Measurements from ENCODE around the gene DCTD. TPM values are rescaled to one million over a fixed set of nuclear protein-coding genes. Genes with fewer than 3 reads are reported as not detected.
A peak's percentile ranks its signal among the peaks of the same experiment; 100 is the strongest.

Gene DCTD
- total and polyA plus RNA-seq, 2 experiments from 2014 or later = 39.3 to 40.3 TPM

DNA sequence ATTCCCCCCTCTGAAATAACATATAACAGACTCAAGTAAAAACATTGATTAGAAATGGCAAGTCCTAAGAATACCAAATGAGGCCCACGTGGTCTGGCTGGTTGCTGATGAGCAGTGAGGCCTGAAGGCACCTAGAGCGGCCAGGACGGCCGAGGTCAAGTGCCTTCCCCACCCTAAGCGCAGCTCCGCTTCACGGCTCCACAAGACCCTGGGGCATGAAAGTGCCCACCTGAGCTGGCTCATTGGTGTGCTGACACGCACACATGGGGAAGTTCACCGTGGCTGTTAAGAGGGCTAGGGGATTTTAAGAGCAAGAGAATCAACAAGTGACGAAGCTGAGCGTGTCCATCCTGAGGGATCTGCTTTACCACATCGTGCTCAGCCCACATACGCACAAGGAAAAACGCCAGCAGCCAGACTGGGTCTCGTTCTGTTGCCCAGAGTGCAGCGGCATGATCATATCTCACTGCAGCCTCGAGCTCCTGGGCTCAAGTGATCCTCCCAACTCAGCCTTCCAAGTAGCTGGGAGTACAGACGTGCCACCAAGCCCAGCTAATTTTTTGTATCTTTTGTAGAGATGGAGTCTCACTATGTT, 22.4 kb downstream of the DCTD start:
- peaks cover 39% of the 10 kb centered on the region for H3K36me3 Mint-ChIP-seq (ENCODE audit: low read depth)
- Histone ChIP-seq H3K4me2 (no peak overlapping the region), H3K9me2 (ENCODE audit: insufficient read depth) (no peaks in the 10 kb centered on the region), H3K4me1 (ENCODE audit: insufficient read depth) (no peaks in the 10 kb centered on the region), H3F3A (replicated peaks; ENCODE audit: low read depth) (no peaks in the 10 kb centered on the region), H3K79me2 (replicated peaks; ENCODE audit: insufficient read depth) (no peaks in the 10 kb centered on the region), H3K27ac (ENCODE audit: low read depth) (0 out of 2 replicates have a peak overlapping the region, but pooled peaks have one; percentile 32), H2AFZ (no peak overlapping the region), H4K20me1 (replicated peaks; ENCODE audit: insufficient read depth) (peaks cover 5% of the 10 kb centered on the region; the same call in 1 of the 2 replicates), H3K27me3 (ENCODE audit: insufficient read depth) (no peaks in the 10 kb centered on the region), H3K36me3 (ENCODE audit: insufficient read depth) (no peaks in the 10 kb centered on the region; the same call in none of the 2 replicates), H3K4me3 (no peak overlapping the region)
- peaks cover 4% of the 10 kb centered on the region; the same call in 1 of the 3 replicates for H3K4me1 Mint-ChIP-seq
- peak overlapping the region; percentile 63; the same call in 1 of the 2 replicates for H3K27ac Mint-ChIP-seq
- H3K9me3 Mint-ChIP-seq = no peaks in the 10 kb centered on the region
- H3K4me3 Mint-ChIP-seq = no peak overlapping the region
- TF ChIP-seq EZH2 (IDR thresholded peaks at IDR 0.05; ENCODE audit: low read depth, unreplicated experiment) = no peak
- TF ChIP-seq, protein P1, sequence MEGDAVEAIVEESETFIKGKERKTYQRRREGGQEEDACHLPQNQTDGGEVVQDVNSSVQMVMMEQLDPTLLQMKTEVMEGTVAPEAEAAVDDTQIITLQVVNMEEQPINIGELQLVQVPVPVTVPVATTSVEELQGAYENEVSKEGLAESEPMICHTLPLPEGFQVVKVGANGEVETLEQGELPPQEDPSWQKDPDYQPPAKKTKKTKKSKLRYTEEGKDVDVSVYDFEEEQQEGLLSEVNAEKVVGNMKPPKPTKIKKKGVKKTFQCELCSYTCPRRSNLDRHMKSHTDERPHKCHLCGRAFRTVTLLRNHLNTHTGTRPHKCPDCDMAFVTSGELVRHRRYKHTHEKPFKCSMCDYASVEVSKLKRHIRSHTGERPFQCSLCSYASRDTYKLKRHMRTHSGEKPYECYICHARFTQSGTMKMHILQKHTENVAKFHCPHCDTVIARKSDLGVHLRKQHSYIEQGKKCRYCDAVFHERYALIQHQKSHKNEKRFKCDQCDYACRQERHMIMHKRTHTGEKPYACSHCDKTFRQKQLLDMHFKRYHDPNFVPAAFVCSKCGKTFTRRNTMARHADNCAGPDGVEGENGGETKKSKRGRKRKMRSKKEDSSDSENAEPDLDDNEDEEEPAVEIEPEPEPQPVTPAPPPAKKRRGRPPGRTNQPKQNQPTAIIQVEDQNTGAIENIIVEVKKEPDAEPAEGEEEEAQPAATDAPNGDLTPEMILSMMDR (conservative IDR thresholded peaks at IDR 0.05; ENCODE audit: low read depth in 2 of 2) = no peak
- TF ChIP-seq EZH2phosphoT487 (IDR thresholded peaks at IDR 0.05; ENCODE audit: unreplicated experiment) = no peak
- TF ChIP-seq, protein P2, sequence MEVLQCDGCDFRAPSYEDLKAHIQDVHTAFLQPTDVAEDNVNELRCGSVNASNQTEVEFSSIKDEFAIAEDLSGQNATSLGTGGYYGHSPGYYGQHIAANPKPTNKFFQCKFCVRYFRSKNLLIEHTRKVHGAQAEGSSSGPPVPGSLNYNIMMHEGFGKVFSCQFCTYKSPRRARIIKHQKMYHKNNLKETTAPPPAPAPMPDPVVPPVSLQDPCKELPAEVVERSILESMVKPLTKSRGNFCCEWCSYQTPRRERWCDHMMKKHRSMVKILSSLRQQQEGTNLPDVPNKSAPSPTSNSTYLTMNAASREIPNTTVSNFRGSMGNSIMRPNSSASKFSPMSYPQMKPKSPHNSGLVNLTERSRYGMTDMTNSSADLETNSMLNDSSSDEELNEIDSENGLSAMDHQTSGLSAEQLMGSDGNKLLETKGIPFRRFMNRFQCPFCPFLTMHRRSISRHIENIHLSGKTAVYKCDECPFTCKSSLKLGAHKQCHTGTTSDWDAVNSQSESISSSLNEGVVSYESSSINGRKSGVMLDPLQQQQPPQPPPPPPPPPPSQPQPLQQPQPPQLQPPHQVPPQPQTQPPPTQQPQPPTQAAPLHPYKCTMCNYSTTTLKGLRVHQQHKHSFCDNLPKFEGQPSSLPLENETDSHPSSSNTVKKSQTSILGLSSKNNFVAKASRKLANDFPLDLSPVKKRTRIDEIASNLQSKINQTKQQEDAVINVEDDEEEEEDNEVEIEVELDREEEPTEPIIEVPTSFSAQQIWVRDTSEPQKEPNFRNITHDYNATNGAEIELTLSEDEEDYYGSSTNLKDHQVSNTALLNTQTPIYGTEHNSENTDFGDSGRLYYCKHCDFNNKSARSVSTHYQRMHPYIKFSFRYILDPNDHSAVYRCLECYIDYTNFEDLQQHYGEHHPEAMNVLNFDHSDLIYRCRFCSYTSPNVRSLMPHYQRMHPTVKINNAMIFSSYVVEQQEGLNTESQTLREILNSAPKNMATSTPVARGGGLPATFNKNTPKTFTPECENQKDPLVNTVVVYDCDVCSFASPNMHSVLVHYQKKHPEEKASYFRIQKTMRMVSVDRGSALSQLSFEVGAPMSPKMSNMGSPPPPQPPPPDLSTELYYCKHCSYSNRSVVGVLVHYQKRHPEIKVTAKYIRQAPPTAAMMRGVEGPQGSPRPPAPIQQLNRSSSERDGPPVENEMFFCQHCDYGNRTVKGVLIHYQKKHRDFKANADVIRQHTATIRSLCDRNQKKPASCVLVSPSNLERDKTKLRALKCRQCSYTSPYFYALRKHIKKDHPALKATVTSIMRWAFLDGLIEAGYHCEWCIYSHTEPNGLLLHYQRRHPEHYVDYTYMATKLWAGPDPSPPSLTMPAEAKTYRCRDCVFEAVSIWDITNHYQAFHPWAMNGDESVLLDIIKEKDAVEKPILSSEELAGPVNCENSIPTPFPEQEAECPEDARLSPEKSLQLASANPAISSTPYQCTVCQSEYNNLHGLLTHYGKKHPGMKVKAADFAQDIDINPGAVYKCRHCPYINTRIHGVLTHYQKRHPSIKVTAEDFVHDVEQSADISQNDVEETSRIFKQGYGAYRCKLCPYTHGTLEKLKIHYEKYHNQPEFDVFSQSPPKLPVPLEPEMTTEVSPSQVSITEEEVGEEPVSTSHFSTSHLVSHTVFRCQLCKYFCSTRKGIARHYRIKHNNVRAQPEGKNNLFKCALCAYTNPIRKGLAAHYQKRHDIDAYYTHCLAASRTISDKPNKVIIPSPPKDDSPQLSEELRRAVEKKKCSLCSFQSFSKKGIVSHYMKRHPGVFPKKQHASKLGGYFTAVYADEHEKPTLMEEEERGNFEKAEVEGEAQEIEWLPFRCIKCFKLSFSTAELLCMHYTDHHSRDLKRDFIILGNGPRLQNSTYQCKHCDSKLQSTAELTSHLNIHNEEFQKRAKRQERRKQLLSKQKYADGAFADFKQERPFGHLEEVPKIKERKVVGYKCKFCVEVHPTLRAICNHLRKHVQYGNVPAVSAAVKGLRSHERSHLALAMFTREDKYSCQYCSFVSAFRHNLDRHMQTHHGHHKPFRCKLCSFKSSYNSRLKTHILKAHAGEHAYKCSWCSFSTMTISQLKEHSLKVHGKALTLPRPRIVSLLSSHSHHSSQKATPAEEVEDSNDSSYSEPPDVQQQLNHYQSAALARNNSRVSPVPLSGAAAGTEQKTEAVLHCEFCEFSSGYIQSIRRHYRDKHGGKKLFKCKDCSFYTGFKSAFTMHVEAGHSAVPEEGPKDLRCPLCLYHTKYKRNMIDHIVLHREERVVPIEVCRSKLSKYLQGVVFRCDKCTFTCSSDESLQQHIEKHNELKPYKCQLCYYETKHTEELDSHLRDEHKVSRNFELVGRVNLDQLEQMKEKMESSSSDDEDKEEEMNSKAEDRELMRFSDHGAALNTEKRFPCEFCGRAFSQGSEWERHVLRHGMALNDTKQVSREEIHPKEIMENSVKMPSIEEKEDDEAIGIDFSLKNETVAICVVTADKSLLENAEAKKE (CRISPR knock-in tag; IDR thresholded peaks at IDR 0.05) = no peak
- TF ChIP-seq NANOG (IDR thresholded peaks at IDR 0.05; ENCODE audit: borderline replicate concordance) = no peak
- TF ChIP-seq, protein P3, sequence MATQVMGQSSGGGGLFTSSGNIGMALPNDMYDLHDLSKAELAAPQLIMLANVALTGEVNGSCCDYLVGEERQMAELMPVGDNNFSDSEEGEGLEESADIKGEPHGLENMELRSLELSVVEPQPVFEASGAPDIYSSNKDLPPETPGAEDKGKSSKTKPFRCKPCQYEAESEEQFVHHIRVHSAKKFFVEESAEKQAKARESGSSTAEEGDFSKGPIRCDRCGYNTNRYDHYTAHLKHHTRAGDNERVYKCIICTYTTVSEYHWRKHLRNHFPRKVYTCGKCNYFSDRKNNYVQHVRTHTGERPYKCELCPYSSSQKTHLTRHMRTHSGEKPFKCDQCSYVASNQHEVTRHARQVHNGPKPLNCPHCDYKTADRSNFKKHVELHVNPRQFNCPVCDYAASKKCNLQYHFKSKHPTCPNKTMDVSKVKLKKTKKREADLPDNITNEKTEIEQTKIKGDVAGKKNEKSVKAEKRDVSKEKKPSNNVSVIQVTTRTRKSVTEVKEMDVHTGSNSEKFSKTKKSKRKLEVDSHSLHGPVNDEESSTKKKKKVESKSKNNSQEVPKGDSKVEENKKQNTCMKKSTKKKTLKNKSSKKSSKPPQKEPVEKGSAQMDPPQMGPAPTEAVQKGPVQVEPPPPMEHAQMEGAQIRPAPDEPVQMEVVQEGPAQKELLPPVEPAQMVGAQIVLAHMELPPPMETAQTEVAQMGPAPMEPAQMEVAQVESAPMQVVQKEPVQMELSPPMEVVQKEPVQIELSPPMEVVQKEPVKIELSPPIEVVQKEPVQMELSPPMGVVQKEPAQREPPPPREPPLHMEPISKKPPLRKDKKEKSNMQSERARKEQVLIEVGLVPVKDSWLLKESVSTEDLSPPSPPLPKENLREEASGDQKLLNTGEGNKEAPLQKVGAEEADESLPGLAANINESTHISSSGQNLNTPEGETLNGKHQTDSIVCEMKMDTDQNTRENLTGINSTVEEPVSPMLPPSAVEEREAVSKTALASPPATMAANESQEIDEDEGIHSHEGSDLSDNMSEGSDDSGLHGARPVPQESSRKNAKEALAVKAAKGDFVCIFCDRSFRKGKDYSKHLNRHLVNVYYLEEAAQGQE (IDR thresholded peaks at IDR 0.05; ENCODE audit: unreplicated experiment) = no peak
- TF ChIP-seq STAT1 (IDR thresholded peaks at IDR 0.05; ENCODE audit: unreplicated experiment) = no peak
- no peak for TF ChIP-seq CREB1 (CRISPR knock-in tag; IDR thresholded peaks at IDR 0.05; ENCODE audit: low read depth)
- TF ChIP-seq ZNF331 (CRISPR knock-in tag; IDR thresholded peaks at IDR 0.05; ENCODE audit: low read depth) = no peak
- TF ChIP-seq ZNF114 (CRISPR knock-in tag; IDR thresholded peaks at IDR 0.05) = no peak
- TF ChIP-seq POLR2AphosphoS5 (IDR thresholded peaks at IDR 0.05; ENCODE audit: low read depth) = no peak
- no peak for TF ChIP-seq JUNB (IDR thresholded peaks at IDR 0.05; ENCODE audit: unreplicated experiment)
- TF ChIP-seq, protein P4, sequence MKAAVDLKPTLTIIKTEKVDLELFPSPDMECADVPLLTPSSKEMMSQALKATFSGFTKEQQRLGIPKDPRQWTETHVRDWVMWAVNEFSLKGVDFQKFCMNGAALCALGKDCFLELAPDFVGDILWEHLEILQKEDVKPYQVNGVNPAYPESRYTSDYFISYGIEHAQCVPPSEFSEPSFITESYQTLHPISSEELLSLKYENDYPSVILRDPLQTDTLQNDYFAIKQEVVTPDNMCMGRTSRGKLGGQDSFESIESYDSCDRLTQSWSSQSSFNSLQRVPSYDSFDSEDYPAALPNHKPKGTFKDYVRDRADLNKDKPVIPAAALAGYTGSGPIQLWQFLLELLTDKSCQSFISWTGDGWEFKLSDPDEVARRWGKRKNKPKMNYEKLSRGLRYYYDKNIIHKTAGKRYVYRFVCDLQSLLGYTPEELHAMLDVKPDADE (IDR thresholded peaks at IDR 0.05) = no peak
- H3K27me3 Mint-ChIP-seq (ENCODE audit: insufficient read depth, low read depth, poor library complexity) = peaks cover 5% of the 10 kb centered on the region
- DNase-seq (ENCODE audit: low spot score) = no peak
- ATAC-seq = no peak
